ENCODE results near the gene CEP112.

GRCh38 chr17:65696739-65697394 is 495.1 kb downstream of the CEP112 start:
- TF ChIP-seq CTCF (IDR thresholded peaks at IDR 0.05) = no peak
- TF ChIP-seq POLR2AphosphoS5 (IDR thresholded peaks at IDR 0.05) = no peak
- no peak for TF ChIP-seq EP300 (IDR thresholded peaks at IDR 0.05; ENCODE audit: low read depth)
- no peak for TF ChIP-seq POLR2A (IDR thresholded peaks at IDR 0.05)
